ENCODE measurements around the gene COMT.

Gene COMT

GRCh38 chr22:19941365-19942082 is at the start of gene COMT, which contains the start of gene TXNRD2:
TSS of gene COMT (plus strand) at chr22:19941772. CDS start at chr22:19962527, 20,755 bp downstream.
TSS of gene TXNRD2 (minus strand) at chr22:19941818. CDS start at chr22:19941803, 15 bp downstream.
- no peak for FAIRE-seq
- TF ChIP-seq, protein P1, sequence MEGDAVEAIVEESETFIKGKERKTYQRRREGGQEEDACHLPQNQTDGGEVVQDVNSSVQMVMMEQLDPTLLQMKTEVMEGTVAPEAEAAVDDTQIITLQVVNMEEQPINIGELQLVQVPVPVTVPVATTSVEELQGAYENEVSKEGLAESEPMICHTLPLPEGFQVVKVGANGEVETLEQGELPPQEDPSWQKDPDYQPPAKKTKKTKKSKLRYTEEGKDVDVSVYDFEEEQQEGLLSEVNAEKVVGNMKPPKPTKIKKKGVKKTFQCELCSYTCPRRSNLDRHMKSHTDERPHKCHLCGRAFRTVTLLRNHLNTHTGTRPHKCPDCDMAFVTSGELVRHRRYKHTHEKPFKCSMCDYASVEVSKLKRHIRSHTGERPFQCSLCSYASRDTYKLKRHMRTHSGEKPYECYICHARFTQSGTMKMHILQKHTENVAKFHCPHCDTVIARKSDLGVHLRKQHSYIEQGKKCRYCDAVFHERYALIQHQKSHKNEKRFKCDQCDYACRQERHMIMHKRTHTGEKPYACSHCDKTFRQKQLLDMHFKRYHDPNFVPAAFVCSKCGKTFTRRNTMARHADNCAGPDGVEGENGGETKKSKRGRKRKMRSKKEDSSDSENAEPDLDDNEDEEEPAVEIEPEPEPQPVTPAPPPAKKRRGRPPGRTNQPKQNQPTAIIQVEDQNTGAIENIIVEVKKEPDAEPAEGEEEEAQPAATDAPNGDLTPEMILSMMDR (IDR thresholded peaks at IDR 0.05; ENCODE audit: insufficient read depth, missing control alignments), result no peak

DNA sequence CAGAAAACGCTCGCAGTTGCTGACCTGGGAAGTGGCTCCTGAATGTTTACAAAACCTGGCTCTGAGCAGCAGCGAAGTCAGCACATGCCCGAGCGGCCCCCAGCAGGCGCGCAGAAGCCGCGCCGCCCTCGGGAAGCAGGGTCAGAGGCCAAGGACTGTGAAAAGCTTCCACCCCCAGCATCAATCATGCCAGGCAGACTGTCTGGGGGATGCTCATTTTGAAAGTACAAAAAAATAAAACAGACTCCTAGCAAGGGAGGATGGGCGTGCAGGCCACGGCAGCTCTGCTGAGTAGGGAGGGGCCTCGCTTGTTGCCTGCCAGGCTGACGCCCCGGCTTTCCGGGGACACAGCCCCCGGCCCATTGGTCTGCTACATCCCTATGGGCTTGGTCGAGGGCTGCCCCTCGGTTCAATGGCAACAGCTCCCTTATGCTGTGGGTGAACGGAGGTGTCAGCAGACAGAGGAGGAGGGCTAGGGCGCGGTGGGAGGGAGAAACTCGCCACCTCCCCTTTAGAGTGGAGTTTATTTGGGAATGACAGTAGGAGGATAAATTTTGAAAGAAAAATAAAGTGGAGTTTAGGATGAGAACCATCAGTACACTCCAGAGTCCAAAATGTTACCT is 49.2 kb upstream of the COMT start:
- DNase-seq (ENCODE audit: insufficient read length, low spot score) (no peak), FAIRE-seq (no peak)
- TF ChIP-seq, protein P1 (IDR thresholded peaks at IDR 0.05; ENCODE audit: insufficient read depth, missing control alignments), result no peak

More at GRCh38 chr22:19941365-19942082, at the start of gene COMT, which contains the start of gene TXNRD2:
- DNase-seq (ENCODE audit: insufficient read length, low spot score), result peak; percentile 90

DNA sequence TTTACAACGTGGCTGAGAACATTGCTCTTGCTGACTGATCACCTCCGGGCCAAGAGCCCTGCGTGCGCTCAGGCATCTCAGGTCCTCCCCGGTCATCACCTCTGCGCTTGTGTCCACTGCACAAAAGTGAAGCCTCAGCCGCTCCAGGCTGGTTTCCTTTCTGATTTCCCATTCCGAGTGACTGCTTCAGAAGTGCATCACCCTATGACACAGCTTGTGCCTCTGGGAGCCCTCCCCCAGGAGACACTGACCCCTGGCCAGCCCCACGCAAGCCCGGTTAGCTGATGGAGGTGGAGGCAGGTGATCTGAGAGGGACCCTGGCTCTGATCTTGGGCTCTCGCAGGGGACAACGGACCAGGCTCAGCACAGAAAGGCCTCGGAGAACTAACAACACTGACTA is 48.6 kb upstream of the COMT start:
- TF ChIP-seq, protein P1 (IDR thresholded peaks at IDR 0.05; ENCODE audit: insufficient read depth, missing control alignments), result no peak
- FAIRE-seq, result no peak
- no peak for DNase-seq (ENCODE audit: insufficient read length, low spot score)

DNA sequence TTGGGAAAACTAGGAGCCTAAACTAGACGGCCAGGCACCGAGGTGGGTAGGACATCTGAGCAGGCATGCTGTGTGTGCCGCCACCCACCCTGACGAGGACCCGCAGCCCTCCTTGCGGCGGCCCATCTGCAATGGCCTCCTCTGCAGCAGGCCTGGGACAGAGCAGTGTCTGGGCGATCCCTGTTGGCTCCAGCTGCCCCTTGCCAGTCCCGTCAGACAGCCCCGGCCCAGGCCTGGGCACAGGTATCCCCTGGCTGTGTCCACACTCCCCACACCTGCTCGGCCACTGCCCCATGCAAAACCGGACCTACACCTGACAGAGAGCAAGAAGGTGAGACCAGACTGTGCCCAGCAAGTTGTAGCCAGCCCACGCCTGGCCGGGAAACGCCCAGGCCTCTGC is 48.2 kb upstream of the COMT start:
- no peak for FAIRE-seq
- no peak for DNase-seq (ENCODE audit: insufficient read length, low spot score)
- TF ChIP-seq, protein P1 (IDR thresholded peaks at IDR 0.05; ENCODE audit: insufficient read depth, missing control alignments), result no peak

GRCh38 chr22:19895160-19895849 is 46.3 kb upstream of the COMT start:
- FAIRE-seq (no peak), DNase-seq (ENCODE audit: insufficient read length, low spot score) (no peak)
- TF ChIP-seq, protein P1 (IDR thresholded peaks at IDR 0.05; ENCODE audit: insufficient read depth, missing control alignments), result no peak

DNA sequence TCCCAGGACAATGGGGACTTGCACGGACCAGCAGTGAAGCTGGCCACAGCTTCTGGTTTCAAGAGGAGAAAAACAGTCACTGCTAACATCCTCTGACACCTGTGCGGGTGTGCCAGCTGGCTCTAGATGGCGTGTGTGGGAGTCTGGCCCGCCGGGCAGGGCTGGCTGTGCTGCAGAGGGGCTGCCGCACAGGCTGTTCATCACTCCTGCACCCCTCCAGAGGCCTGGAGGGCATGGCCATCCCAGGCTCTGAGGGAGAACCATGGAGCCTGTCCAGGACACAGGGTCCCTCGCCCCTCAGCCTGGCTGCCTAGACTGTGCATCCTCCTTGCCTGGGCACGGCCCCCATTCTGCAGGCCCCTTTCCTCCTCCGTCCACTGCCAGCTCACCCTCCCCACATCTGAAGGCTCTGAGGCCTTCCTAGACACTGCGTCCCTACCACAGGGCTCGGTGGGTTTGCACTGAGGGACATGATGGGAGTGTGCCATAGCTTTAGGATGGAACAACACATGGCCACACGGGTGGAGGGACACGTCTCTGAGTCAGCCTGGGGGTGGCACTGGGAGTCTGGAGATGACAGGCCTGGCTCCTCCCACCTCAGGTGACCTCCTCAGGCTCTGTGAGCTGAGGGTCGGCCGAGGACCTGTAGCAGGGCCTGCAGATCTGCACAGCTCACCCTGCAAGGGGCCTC is 44.8 kb upstream of the COMT start:
- no peak for DNase-seq (ENCODE audit: insufficient read length, low spot score)
- TF ChIP-seq, protein P1 (IDR thresholded peaks at IDR 0.05; ENCODE audit: insufficient read depth, missing control alignments), result no peak
- FAIRE-seq, result no peak
